ENCODE measurements around the gene PRKCZ. TPM values are rescaled to one million over a fixed set of nuclear protein-coding genes. Genes with fewer than 3 reads are reported as not detected.

The PRKCZ gene
- total RNA-seq, 1 experiment from 2014 or later = 36.0 TPM

DNA sequence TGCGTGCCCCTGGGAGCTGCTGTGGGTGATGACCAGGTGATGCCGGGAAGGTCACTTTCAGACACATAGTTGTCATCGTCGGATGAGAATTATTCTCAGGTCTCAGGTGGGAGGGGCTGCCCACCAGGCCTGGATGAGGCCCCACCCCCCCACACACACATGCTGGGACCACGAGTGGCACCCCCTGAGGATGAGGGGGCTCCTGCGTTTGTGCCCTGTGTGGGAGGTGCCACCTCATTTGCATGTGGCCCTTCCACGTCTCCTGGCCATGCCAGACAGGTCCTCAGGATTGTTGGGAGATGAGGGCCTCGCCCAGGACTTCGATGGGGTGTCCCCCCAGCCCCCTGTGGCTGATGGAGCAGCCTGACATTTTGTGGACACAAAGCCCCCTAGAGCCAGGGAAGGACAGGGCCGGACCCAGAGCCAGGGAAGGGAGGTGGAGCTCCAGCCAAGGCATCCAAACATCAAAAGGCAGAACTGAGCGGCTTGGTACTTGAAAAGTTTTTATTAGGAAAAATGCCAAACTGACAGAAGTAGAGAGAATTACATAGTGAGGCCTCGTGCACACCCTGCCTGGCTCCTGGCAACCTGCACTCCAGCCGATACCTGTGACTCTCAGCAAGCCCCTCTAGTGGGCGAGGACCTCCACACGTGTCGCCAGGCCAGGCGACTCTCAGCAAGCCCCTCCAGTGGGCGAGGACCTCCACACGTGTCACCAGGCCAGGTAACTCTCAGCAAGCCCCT, 55.7 kb downstream of the PRKCZ start:
- intact Hi-C loops (cut with micrococcal nuclease; ENCODE audit: unreplicated experiment) = no loop called here
- H3K9me3 ChIP-seq (ENCODE audit: insufficient read depth, low read depth) = no peaks in the 10 kb centered on the region
- no peaks in the 10 kb centered on the region for H3K36me3 ChIP-seq (ENCODE audit: low read depth)
- no TSS peak for BruUV-seq (replicated peaks)
- H2AFZ ChIP-seq = no peak overlapping the region
- no peaks in the 10 kb centered on the region for H3K27me3 ChIP-seq (ENCODE audit: insufficient read depth, low read depth)
- H3K9me2 ChIP-seq (ENCODE audit: insufficient read depth) = no peaks in the 10 kb centered on the region
- no peak for DNase-seq
- no peaks in the 10 kb centered on the region for H3K79me2 ChIP-seq (ENCODE audit: low read depth)
- H4K20me1 ChIP-seq (ENCODE audit: insufficient read depth) = no peaks in the 10 kb centered on the region
- no peaks in the 10 kb centered on the region for H3K4me1 ChIP-seq (replicated peaks; ENCODE audit: insufficient read depth)
- H3K27ac ChIP-seq = no peak overlapping the region
- TF ChIP-seq, protein P1, sequence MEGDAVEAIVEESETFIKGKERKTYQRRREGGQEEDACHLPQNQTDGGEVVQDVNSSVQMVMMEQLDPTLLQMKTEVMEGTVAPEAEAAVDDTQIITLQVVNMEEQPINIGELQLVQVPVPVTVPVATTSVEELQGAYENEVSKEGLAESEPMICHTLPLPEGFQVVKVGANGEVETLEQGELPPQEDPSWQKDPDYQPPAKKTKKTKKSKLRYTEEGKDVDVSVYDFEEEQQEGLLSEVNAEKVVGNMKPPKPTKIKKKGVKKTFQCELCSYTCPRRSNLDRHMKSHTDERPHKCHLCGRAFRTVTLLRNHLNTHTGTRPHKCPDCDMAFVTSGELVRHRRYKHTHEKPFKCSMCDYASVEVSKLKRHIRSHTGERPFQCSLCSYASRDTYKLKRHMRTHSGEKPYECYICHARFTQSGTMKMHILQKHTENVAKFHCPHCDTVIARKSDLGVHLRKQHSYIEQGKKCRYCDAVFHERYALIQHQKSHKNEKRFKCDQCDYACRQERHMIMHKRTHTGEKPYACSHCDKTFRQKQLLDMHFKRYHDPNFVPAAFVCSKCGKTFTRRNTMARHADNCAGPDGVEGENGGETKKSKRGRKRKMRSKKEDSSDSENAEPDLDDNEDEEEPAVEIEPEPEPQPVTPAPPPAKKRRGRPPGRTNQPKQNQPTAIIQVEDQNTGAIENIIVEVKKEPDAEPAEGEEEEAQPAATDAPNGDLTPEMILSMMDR (conservative IDR thresholded peaks at IDR 0.05) = no peak
- TF ChIP-seq EZH2 (IDR thresholded peaks at IDR 0.05; ENCODE audit: low read depth) = no peak
- H3K4me2 ChIP-seq = no peak overlapping the region
- POLR2A ChIA-PET (ENCODE audit: unreplicated experiment) = no interaction called here
- no peaks in the 10 kb centered on the region for H3F3A ChIP-seq (ENCODE audit: insufficient read depth, low read depth)
- CTCF ChIA-PET = no interaction called here
- no peak overlapping the region for H3K4me3 ChIP-seq

DNA sequence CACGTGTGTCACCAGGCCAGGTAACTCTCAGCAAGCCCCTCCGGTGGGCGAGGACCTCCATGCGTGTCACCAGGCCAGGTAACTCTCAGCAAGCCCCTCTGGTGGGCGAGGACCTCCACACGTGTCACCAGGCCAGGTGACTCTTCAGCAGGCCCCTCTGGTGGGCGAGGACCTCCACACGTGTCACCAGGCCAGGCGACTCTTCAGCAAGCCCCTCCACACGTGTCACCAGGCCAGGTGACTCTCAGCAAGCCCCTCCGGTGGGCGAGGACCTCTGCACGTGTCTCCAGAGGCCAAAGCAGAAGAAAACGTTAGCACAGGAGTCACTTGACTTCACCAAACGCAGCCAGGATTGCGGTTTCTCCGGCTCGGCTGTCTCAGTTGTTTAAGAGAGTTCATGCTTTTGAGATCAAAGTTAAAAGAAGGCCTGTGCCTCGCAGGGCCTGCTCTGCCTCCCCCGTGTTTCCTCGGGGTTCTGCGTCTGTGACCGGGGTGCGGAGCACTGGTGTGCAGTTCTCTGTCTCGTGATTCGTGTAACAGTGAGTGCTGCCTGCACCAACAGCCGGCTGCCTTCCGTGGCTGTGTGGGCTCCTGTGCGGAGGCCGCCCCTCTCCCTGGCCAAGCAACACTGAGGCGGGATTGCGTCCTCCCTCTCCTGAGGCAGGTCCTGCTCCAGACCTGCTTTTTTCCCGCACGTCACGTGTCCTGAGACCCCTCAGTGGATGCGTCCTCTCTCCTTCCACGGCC, 56.6 kb downstream of the PRKCZ start:
- Histone ChIP-seq H3K4me3 (no peak overlapping the region), H3K27me3 (ENCODE audit: insufficient read depth, low read depth) (no peaks in the 10 kb centered on the region), H3K79me2 (ENCODE audit: low read depth) (no peaks in the 10 kb centered on the region), H4K20me1 (ENCODE audit: insufficient read depth) (no peaks in the 10 kb centered on the region), H3K27ac (no peak overlapping the region), H3K4me2 (no peak overlapping the region), H3K9me2 (ENCODE audit: insufficient read depth) (no peaks in the 10 kb centered on the region), H2AFZ (no peak overlapping the region), H3F3A (ENCODE audit: insufficient read depth, low read depth) (no peaks in the 10 kb centered on the region), H3K36me3 (ENCODE audit: low read depth) (no peaks in the 10 kb centered on the region), H3K4me1 (replicated peaks; ENCODE audit: insufficient read depth) (no peaks in the 10 kb centered on the region), H3K9me3 (ENCODE audit: insufficient read depth, low read depth) (no peaks in the 10 kb centered on the region)
- CTCF ChIA-PET = no interaction called here
- no peak for TF ChIP-seq EZH2 (IDR thresholded peaks at IDR 0.05; ENCODE audit: low read depth)
- TF ChIP-seq, protein P1 (conservative IDR thresholded peaks at IDR 0.05) = no peak
- POLR2A ChIA-PET (ENCODE audit: unreplicated experiment) = no interaction called here
- BruUV-seq (replicated peaks) = no TSS peak
- intact Hi-C loops (cut with micrococcal nuclease; ENCODE audit: unreplicated experiment) = no loop called here
- no peak for DNase-seq

DNA sequence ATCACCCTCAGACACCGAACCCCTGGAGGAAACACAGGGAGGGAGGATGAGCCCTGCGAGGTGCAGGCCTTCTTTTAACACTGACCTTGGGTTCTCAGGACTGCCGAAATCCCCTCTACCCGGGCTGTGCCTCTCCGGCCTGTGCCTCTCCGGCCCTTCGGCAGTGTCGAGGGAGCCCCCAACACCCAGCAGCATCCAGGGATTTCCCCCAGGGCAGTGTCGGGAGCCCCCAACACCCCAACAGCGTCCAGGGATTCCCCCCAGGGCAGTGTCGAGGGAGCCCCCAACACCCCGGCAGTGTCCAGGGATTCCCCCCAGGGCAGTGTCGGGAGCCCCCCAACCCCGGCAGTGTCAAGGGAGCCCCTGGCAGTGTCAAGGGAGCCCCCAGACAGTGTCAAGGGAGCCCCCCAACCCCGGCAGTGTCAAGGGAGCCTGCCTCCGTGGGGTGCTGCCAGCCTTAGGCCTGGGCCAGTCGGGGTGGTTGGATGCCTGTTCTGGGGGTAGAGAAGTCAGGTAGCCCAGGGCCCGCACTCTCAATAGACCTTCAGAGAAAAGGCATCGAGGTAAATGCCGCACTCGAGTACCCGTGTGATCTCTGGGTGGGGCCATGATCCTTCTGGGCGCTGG, 57.5 kb downstream of the PRKCZ start:
- no peaks in the 10 kb centered on the region for H3K4me1 ChIP-seq (replicated peaks; ENCODE audit: insufficient read depth)
- BruUV-seq (replicated peaks) = no TSS peak
- H3K4me3 ChIP-seq = no peak overlapping the region
- DNase-seq = no peak
- no peaks in the 10 kb centered on the region for H3K9me2 ChIP-seq (ENCODE audit: insufficient read depth)
- H3F3A ChIP-seq (ENCODE audit: insufficient read depth, low read depth) = no peaks in the 10 kb centered on the region
- CTCF ChIA-PET = no interaction called here
- H3K27ac ChIP-seq = no peak overlapping the region
- no peaks in the 10 kb centered on the region for H4K20me1 ChIP-seq (ENCODE audit: insufficient read depth)
- H3K4me2 ChIP-seq = no peak overlapping the region
- TF ChIP-seq, protein P1 (conservative IDR thresholded peaks at IDR 0.05) = no peak
- no peak for TF ChIP-seq EZH2 (IDR thresholded peaks at IDR 0.05; ENCODE audit: low read depth)
- H3K27me3 ChIP-seq (ENCODE audit: insufficient read depth, low read depth) = no peaks in the 10 kb centered on the region
- H2AFZ ChIP-seq = no peak overlapping the region
- POLR2A ChIA-PET (ENCODE audit: unreplicated experiment) = no interaction called here
- no peaks in the 10 kb centered on the region for H3K36me3 ChIP-seq (ENCODE audit: low read depth)
- no peaks in the 10 kb centered on the region for H3K9me3 ChIP-seq (ENCODE audit: insufficient read depth, low read depth)
- H3K79me2 ChIP-seq (ENCODE audit: low read depth) = no peaks in the 10 kb centered on the region
- intact Hi-C loops (cut with micrococcal nuclease; ENCODE audit: unreplicated experiment) = no loop called here

Data from PC-9 (cell line).